Measurements from ENCODE around the gene MAMDC2. TPM values are rescaled to one million over a fixed set of nuclear protein-coding genes. Genes with fewer than 3 reads are reported as not detected.
A peak's percentile ranks its signal among the peaks of the same experiment; 100 is the strongest.

The MAMDC2 gene
- 10 to 100 TPM; 28.8 to 32.5 TPM for total RNA-seq

- Histone ChIP-seq H3K27me3 (no peaks in the 10 kb centered on the region), H3K9me3 (no peaks in the 10 kb centered on the region), H3K4me3 (peak within 1 kb of the TSS; percentile 59 to 69), H3K4me1 (peaks cover 0 to 56% of the 10 kb centered on the region in 2 donors), H3K27ac (peak within 1 kb of the TSS; percentile 88 to 89), H3K36me3 (no peaks in the 10 kb centered on the region)
- peak; percentile 76 for DNase-seq (ENCODE audit: low spot score)
- no peak for TF ChIP-seq CTCF (IDR thresholded peaks at IDR 0.05)
Observed at GRCh38 chr9:70043689-70044489, at the start of gene MAMDC2. MAMDC2 (plus strand) TSS chr9:70043848; CDS start chr9:70044198, 350 bp downstream.

- no peak for DNase-seq (ENCODE audit: low spot score)
- Histone ChIP-seq H3K4me1 (peaks cover 0 to 24% of the 10 kb centered on the region in 2 donors), H3K4me3 (no peak overlapping the region), H3K36me3 (no peaks in the 10 kb centered on the region), H3K9me3 (no peaks in the 10 kb centered on the region), H3K27ac (peak overlapping the region; percentile 10 to 51), H3K27me3 (no peaks in the 10 kb centered on the region)
- no peak for TF ChIP-seq CTCF (IDR thresholded peaks at IDR 0.05)
Observed at GRCh38 chr9:69995846-69996245, 47.8 kb upstream of the MAMDC2 start.

GRCh38 chr9:69996967-69997366 lies 46.7 kb upstream of the MAMDC2 start:
- peaks cover 0 to 24% of the 10 kb centered on the region in 2 donors for H3K4me1 ChIP-seq
- peak overlapping the region; percentile 22 to 76 for H3K27ac ChIP-seq
- H3K9me3 ChIP-seq: no peaks in the 10 kb centered on the region
- no peak overlapping the region for H3K4me3 ChIP-seq
- no peak for DNase-seq (ENCODE audit: low spot score)
- no peaks in the 10 kb centered on the region for H3K27me3 ChIP-seq
- TF ChIP-seq CTCF (IDR thresholded peaks at IDR 0.05): no peak
- no peaks in the 10 kb centered on the region for H3K36me3 ChIP-seq

GRCh38 chr9:69997524-69997923 lies 46.1 kb upstream of the MAMDC2 start:
- Histone ChIP-seq H3K4me3 (no peak overlapping the region), H3K27ac (peak overlapping the region; percentile 22 to 76), H3K27me3 (no peaks in the 10 kb centered on the region), H3K9me3 (no peaks in the 10 kb centered on the region), H3K36me3 (no peaks in the 10 kb centered on the region), H3K4me1 (peaks cover 0 to 24% of the 10 kb centered on the region in 2 donors)
- no peak for DNase-seq (ENCODE audit: low spot score)
- no peak for TF ChIP-seq CTCF (IDR thresholded peaks at IDR 0.05)

GRCh38 chr9:69999315-69999714 lies 44.3 kb upstream of the MAMDC2 start:
- Histone ChIP-seq H3K4me1 (peaks cover 0 to 19% of the 10 kb centered on the region in 2 donors), H3K4me3 (no peak overlapping the region), H3K36me3 (no peaks in the 10 kb centered on the region), H3K27me3 (no peaks in the 10 kb centered on the region), H3K9me3 (no peaks in the 10 kb centered on the region), H3K27ac (no peak overlapping the region)
- TF ChIP-seq CTCF (IDR thresholded peaks at IDR 0.05): no peak
- DNase-seq (ENCODE audit: low spot score): no peak
